ENCODE measurements around the gene ATG3.

ATG3 gene

GRCh38 chr3:112503304-112503972, 58.3 kb downstream of the ATG3 start:
- TF ChIP-seq CTCF (IDR thresholded peaks at IDR 0.05) = no peak

GRCh38 chr3:112500621-112501020, 61.1 kb downstream of the ATG3 start:
- no peak for TF ChIP-seq CTCF (IDR thresholded peaks at IDR 0.05)

DNA sequence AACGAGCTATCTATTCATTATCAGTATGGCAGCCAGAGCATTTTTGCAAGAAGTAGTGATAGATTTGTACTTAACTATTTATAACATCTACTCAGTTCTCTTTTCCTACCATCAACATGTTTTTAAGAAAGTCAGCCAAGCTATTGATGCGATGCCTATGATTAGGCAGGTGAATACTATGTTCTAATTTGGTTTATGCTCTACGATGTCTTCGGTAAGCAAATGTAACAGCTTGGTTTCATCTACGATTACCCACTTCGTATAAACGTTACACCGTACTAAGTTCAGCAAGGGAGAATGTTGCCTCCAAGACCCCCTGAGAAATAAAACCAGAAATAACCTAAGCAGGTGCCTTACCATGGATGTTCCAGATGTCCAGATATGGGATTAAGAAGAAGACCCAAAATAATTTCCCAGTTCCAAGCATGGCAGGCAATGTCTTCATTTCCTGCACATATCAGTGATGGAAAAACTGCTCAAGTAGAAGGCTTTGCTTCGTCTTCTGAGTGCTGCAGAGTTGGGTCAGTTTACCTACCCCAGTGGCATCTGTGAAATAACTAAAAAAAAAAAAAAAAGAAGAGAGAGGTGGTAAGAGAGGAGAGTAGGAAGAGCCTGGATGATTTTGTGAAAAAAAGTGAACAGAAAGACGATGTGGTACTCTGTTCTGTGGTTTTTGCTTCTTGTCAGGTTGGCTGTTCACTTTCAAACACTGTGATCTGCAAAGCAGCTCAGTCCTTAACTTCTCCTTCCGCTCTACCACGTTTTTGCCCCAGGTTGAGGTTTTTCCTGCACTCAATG, 62.6 kb downstream of the ATG3 start, which contains the start of gene BTLA:
TSS of gene BTLA (minus strand) at position 559 of the 798 bp plus-strand sequence. CDS start at position 445, 114 bp downstream.
- no peak for TF ChIP-seq CTCF (IDR thresholded peaks at IDR 0.05)

- TF ChIP-seq CTCF (IDR thresholded peaks at IDR 0.05) = no peak
Observed at GRCh38 chr3:112497897-112498548, 63.7 kb downstream of the ATG3 start.

DNA sequence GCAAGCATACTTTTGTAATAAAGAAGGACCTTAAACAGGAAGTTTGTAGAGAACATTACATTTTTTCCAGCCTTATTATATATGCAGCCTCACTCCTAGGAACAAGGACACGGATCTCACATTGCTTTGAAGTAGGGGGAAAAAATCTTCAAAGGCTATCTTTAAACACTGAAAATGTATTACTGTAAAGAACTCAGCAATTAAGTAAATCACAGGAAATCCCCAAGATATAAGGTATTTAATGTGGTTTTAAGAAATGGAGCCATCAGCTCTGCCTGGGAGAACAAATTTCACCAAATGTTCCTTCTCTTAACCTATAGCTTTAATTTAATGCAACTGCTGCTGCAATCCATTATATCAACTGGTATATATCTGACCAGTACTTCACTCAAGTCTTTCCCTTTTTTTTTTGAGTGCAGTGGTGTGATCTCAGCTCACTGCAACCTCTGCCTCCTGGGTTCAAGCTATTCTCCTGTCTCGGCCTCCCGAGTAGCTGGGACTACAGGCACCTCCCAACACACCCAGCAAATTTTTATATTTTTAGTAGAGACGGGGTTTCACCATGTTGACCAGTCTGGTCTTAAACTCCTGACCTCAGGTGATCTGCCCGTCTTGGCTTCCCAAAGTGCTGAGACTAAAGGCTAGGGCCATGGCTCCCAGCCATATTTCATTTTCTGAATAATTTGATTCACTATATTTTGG, 65.2 kb downstream of the ATG3 start:
- TF ChIP-seq CTCF (IDR thresholded peaks at IDR 0.05) = no peak

DNA sequence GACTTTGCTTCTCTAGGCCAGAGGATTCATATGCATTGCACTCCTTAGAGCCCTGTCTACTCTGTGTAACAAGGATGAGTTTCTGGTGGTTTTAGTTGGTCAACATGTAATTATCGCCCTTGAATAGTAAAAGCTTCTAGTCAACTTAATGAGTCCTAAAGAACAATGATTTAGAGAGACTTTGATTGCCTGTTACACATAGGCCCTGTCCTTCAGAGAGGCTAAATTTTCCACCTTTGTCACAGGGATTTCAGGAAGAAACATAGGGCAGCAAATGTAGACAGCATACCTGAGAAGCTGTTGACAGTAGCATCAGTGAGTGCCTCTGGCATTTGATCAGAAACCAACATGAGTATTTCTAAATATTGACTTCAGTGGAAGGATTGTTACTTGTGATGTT, 69.6 kb downstream of the ATG3 start:
- TF ChIP-seq CTCF (IDR thresholded peaks at IDR 0.05) = no peak

DNA sequence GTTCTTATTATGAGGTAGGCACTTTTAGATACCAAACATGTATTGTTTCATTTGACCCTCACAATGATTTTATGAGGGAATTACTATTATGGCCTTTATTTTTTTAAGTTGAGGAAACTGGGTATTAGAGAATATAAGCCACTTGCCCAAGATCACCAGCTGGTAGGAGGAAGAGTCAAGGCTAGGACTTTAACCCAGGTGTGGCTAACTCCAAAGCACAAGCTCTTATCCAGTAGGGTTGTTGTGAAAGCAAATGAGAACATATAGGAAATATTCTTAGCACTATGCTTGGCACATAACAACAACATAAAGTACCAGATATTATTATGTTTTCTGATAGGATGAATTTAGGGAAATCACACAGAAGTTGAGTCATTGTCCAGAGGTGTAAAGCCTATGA, 70.4 kb downstream of the ATG3 start:
- TF ChIP-seq CTCF (IDR thresholded peaks at IDR 0.05) = no peak

Data from LNCAP (cell line).